GM12892 (cell line): ENCODE results near the gene PRRT3.

ENCODE experiments used
- DNase-seq: peaks from one replicate; pipeline ENCODE4 v3.0.0; 2011; ENCODE audit not compliant: insufficient read length
- FAIRE-seq: peaks from 2 replicates; lab custom pipeline; 2011; peaks lifted over from hg19 to GRCh38; lab: Jason Lieb, UNC
- POLR2A ChIP-seq: IDR thresholded peaks from 2 replicates; pipeline ENCODE4 v1.6.1; 2011; ENCODE audit warnings: low read depth, low read length, control low read depth
- POLR2AphosphoS5 ChIP-seq: IDR thresholded peaks from 2 replicates; pipeline ENCODE4 v1.6.1; 2011; ENCODE audit warnings: low read depth, low read length, control low read depth
- TAF1 ChIP-seq: IDR thresholded peaks from 2 replicates; pipeline ENCODE4 v1.6.1; 2011; ENCODE audit warnings: low read depth, mild to moderate bottlenecking, control low read depth, low read length, borderline replicate concordance

Gene PRRT3

DNA sequence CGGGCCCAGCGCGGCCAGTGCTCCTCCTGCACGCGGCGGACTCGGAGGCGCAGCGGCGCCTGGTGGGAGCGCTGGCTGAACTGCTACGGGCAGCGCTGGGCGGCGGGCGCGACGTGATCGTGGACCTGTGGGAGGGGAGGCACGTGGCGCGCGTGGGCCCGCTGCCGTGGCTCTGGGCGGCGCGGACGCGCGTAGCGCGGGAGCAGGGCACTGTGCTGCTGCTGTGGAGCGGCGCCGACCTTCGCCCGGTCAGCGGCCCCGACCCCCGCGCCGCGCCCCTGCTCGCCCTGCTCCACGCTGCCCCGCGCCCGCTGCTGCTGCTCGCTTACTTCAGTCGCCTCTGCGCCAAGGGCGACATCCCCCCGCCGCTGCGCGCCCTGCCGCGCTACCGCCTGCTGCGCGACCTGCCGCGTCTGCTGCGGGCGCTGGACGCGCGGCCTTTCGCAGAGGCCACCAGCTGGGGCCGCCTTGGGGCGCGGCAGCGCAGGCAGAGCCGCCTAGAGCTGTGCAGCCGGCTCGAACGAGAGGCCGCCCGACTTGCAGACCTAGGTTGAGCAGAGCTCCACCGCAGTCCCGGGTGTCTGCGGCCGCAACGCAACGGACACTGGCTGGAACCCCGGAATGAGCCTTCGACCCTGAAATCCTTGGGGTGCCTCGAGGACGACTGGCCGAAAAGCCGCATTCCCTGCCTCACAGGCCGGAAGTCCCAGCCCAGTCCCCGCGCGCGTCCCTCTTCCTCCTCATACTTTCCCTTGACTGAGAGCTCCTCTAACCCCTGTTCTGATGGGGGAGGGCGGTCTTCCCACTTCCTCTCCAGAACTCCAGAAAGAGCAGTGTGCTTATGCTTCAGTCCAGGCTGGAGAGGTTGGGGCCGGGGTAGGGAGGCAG lies 36.7 kb downstream of the PRRT3 start:
- DNase-seq = no peak
- FAIRE-seq = no peak
- TF ChIP-seq TAF1 (no peak), POLR2A (no peak), POLR2AphosphoS5 (no peak)

DNA sequence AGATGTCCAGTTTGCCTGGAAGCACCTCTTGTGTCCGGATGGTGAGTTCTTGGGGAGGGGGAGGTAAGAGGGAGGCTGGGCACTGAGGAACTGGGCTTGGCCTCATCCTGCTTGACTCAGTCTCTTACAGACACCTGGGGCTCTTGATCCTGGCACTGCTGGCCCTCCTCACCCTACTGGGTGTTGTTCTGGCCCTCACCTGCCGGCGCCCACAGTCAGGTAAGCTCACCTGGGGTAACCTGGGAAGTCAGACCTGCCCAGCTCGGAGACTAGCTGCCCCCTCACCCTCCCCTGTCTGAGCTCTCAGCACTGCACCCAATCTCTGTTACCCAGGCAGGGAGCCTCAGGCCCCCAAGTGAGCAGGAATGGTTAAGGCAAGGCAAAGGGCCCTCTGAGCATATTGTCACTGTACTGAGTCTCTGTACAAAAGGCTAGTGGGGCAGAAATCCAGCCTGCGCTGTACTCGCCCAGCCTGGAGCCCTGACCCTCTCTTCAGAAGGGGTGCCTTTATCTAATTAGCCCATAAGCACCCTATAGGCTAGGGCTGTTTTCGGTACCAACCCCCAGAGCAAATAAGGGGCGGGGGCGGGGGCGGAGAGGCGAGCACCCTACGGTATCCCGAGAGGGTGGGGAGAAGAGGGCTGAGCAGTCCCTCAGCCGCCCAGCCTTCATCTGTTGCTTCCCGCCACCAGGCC lies 37.5 kb downstream of the PRRT3 start:
- FAIRE-seq (no peak), DNase-seq (no peak)
- no peak for TF ChIP-seq POLR2A
- TF ChIP-seq TAF1 = no peak

DNA sequence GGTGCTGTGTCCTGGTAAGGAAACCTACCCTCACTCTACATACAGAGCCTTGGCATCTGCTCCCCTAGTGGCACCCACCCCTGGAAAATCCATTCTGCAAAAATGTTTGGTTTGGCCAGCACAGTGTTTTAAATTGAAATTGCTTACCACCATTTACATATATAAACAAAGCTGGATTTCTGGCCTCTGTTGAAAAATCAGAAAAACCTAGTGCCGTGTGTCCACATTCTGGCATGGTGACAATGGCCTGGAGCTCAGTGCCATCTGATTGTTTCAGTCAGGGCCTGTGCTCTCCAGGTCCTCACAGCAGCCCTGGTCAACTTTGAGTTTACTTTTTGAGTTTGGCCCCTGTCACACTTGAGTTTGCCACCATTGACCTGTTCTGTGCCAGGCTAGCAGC lies 38.2 kb downstream of the PRRT3 start:
- DNase-seq = no peak
- FAIRE-seq = no peak
- no peak for TF ChIP-seq TAF1
- no peak for TF ChIP-seq POLR2AphosphoS5
- no peak for TF ChIP-seq POLR2A

DNA sequence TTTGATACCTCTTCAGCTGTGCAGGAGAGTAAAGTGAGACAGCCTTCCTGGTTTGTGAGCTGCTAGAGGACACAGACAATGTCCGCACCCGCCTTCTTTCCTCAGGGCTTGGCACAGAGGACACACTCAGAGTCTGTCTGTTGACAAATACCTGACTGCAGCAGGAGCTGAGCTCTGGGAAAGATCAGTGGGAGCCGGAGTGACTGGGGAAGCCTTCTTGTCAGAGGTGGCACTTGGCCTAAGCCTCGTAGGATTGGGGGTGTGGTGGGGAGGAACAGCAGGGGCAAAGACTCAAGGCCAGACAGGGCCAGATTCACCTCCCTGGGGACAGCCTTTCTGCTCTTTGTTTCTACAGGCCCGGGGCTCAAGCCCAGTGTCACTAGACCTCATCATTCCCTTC lies 38.6 kb downstream of the PRRT3 start:
- TF ChIP-seq POLR2AphosphoS5 (no peak), POLR2A (no peak), TAF1 (no peak)
- FAIRE-seq (no peak), DNase-seq (no peak)

DNA sequence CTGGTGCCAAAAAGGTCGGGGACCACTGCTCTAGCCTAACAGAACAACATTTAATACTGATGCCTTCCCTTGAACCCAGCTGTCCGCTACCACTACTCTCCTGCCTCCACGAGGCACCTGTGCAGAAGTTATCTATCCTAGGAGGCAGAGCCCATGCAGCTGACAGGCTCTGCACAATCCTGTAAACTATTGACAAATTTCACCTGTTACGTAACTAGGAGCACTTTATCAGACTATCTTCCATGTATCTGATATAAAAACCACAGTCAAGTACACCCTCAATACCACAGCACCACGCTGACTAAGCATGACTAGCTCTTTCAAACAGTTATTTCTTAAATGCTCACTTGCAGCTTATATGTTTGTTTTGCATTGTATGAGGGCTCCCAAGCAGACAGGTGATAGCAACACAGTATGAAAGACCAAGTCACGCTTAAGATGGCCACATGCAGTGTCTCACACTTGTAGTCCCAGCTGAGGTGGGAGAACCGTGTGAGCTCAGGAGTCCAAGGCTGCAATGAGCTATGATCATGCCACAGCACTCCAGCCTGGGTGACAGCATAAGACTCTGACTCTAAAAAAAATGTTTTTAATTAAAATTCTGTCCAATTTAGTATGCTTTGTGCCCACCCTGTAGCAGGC lies 39.8 kb downstream of the PRRT3 start:
- no peak for TF ChIP-seq POLR2AphosphoS5
- TF ChIP-seq TAF1 = no peak
- TF ChIP-seq POLR2A = no peak
- DNase-seq (no peak), FAIRE-seq (no peak)

DNA sequence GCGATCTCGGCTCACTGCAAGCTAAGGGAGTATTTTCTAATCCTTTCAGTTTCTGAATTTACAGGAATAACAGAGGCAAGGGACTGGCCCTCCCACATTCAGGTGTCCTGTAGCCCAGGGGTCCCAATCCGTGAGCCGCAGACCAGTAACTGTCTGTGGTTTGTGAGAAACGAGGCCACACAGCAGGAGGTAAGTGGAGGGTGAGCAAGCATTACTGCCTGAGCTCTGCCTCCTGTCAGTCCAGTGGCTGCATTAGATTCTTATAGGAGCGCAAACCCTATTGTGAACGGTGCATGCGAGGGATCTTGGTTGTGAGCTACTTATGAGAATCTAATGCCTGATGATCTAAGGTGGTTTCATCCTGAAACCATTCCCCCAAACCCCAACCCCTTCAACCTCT lies 40.3 kb downstream of the PRRT3 start:
- FAIRE-seq = no peak
- TF ChIP-seq POLR2A = no peak
- no peak for TF ChIP-seq TAF1
- TF ChIP-seq POLR2AphosphoS5 = no peak
- no peak for DNase-seq

DNA sequence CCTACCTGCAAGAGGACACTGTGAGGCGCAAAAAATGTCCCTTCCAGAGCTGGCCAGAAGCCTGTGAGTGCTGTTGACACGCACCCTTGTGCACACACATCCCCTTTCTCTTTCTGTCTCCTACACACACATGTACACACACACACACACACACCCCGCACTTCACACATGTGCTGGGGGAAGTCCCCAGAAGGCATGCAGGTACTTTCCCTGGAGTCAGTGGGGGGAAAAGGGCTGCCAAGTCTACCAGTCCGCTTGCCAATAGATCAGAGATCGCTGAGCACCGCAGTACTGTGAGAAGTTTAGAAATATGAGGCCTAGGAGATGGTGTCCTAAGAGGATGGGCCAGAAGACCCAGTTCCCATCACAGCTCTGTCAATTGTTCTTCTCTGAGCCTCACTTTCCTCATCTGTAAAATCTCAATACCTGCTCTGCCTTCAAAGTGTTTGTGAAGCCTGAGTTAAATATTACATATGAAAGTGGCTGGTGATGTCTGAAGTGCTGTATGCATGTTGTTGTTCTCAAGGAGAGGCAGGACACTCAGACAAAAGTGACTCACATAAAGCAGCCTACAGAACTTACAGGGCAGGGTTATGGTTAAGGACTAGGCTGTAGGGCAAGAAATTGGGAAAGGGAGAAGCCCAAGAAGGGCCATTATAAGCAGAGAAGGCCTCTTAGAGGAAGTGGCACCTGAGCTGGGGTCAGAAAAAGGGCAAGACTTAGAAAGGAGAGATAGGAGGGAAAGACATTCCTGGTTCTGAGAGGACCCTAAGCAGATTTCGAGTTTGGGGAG lies 42.8 kb downstream of the PRRT3 start:
- FAIRE-seq = no peak

DNA sequence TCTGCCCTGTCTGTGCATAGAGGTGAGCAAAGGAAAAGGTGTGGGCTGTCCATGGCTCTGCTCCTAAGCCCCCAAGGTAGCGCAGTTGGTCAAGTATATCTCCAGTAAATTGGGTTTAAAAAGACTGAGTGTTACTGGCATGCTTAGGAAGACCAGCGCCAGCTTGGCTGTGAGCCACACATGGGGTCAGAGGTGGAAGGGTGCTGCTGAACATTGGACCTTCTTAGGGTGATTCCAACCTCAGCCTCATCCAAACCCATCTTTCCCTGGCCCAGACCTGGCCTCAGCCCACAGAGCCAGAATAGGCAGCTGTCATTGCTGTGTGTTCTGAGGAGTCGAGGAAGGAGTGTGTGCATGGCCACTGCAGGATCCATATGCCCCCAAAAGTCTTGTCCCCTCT lies 43.9 kb downstream of the PRRT3 start:
- DNase-seq (no peak), FAIRE-seq (no peak)
- no peak for TF ChIP-seq POLR2A

More for the DNA sequence above, 42.8 kb downstream of the PRRT3 start:
- no peak for DNase-seq
- no peak for TF ChIP-seq POLR2AphosphoS5
- TF ChIP-seq POLR2A = no peak
- no peak for TF ChIP-seq TAF1

DNA sequence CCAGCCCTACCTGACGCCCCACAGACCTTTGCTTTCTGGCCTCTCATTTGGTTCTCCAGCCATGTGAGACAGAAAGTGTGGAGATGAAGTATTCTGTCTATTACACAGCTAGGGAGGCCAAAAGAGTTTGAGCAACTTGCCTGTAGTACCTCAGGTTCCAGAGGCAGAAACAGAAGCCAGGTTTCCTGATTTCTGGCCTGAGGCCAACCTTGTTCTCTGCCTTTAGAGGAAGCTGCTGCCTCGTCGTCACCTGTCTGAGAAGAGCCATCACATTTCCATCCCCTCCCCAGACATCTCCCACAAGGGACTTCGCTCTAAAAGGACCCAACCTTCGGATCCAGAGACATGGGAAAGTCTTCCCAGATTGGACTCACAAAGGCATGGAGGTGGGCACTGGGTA lies 45.7 kb downstream of the PRRT3 start:
- no peak for FAIRE-seq
- TF ChIP-seq POLR2A = no peak
- TF ChIP-seq POLR2AphosphoS5 = no peak
- TF ChIP-seq TAF1 = no peak
- no peak for DNase-seq

DNA sequence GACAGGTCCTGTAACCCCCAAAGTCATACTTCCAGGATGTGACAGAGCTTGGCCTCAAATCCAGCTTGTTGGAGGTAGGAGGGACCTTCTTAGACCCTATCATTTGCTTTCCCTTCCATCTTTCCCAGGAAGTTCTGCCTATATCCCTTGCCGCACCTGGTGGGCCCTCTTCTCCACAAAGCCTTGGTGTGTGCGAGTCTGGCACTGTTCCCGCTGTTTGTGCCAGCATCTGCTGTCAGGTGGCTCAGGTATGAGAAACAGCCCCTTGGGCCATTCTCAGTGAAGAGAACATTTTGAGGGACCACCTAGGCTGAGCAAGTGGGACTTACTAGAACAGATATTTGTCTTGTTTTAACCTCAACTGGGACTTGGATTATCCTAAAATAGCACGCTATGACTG lies 48.3 kb downstream of the PRRT3 start:
- DNase-seq (no peak), FAIRE-seq (no peak)

DNA sequence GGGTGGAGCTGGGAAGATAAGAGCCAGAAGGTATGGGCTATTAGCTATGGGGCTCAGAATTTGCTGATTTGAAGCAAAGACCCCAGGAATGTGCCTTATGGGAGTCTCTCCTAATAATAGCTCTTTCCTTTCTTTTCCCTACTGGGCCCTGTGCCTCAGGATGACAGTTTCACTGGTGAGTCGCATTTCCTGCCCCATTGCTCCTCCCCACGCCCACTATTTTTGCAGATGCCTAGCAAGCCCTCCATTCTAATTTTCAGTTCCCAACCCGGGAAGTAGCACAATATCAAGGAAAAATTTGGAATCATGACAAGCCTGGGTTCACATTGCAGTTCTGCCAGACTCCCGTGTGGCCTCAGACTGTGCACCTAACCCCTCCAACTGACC lies 49.0 kb downstream of the PRRT3 start:
- DNase-seq = no peak
- FAIRE-seq = no peak

More for the DNA sequence above, 48.3 kb downstream of the PRRT3 start:
- TF ChIP-seq POLR2AphosphoS5 (no peak), TAF1 (no peak), POLR2A (no peak)

More for the DNA sequence above, 49.0 kb downstream of the PRRT3 start:
- no peak for TF ChIP-seq POLR2A
- TF ChIP-seq POLR2AphosphoS5 = no peak
- no peak for TF ChIP-seq TAF1
